Fibroblast of pulmonary artery (primary cell): Measurements from ENCODE around the gene IL10.

Source experiments
- DNase-seq: peaks from one replicate; pipeline ENCODE4 v3.0.0-alpha.2; 2010; ENCODE audit warnings: low read depth
- H3K4me3 ChIP-seq: replicated peaks from 2 replicates; pipeline ENCODE4 v1.5.1; 2011; ENCODE audit warnings: low read depth, mild to moderate bottlenecking, control low read depth, low read length, moderate library complexity
- CTCF ChIP-seq: IDR thresholded peaks from 2 replicates; pipeline ENCODE4 v1.5.1; 2011; ENCODE audit warnings: mild to moderate bottlenecking, control low read depth, low read length, inconsistent platforms; ENCODE audit errors: missing control alignments

Gene IL10

GRCh38 chr1:206800411-206800810 lies 28.1 kb upstream of the IL10 start:
- peak; percentile 21 for DNase-seq
- no peak overlapping the region for H3K4me3 ChIP-seq
- TF ChIP-seq CTCF: no peak

GRCh38 chr1:206799311-206799710 lies 27.0 kb upstream of the IL10 start:
- DNase-seq: no peak
- no peak overlapping the region for H3K4me3 ChIP-seq
- no peak for TF ChIP-seq CTCF

GRCh38 chr1:206798384-206798996 lies 26.2 kb upstream of the IL10 start:
- TF ChIP-seq CTCF: no peak
- no peak for DNase-seq
- H3K4me3 ChIP-seq: no peak overlapping the region

GRCh38 chr1:206797534-206798383 lies 25.5 kb upstream of the IL10 start:
- DNase-seq: peak; percentile 19
- H3K4me3 ChIP-seq: no peak overlapping the region
- TF ChIP-seq CTCF: peak; percentile 47

- peak; percentile 32 for DNase-seq
- TF ChIP-seq CTCF: no peak
Measured at GRCh38 chr1:206796981-206797402, 24.7 kb upstream of the IL10 start.

GRCh38 chr1:206796116-206796515 lies 23.8 kb upstream of the IL10 start:
- DNase-seq: no peak
- no peak overlapping the region for H3K4me3 ChIP-seq
- TF ChIP-seq CTCF: no peak

More at GRCh38 chr1:206796981-206797402, 24.7 kb upstream of the IL10 start:
- H3K4me3 ChIP-seq: no peak overlapping the region
